Measurements from ENCODE around the gene ANGPTL2.

ANGPTL2 gene

DNA sequence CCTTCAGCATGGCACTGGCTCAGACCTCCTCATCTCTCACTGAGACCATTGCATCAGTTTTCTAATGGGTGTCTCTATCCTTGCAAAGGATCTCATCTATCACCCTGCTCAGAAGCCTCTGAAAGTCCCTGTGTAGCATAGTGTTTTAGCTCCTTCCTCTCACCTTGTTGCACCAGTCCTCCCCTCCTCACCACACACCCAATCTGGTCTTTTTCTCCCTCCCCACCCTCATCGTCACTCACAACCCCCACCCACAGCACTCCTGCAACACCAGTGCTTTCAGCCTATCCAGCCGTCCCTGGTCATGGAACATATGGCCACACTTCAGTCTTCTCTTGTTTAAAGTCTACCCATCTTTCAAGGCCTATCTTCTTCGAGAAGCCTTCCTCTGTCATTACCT is 74.5 kb downstream of the ANGPTL2 start:
- TF ChIP-seq, protein P1, sequence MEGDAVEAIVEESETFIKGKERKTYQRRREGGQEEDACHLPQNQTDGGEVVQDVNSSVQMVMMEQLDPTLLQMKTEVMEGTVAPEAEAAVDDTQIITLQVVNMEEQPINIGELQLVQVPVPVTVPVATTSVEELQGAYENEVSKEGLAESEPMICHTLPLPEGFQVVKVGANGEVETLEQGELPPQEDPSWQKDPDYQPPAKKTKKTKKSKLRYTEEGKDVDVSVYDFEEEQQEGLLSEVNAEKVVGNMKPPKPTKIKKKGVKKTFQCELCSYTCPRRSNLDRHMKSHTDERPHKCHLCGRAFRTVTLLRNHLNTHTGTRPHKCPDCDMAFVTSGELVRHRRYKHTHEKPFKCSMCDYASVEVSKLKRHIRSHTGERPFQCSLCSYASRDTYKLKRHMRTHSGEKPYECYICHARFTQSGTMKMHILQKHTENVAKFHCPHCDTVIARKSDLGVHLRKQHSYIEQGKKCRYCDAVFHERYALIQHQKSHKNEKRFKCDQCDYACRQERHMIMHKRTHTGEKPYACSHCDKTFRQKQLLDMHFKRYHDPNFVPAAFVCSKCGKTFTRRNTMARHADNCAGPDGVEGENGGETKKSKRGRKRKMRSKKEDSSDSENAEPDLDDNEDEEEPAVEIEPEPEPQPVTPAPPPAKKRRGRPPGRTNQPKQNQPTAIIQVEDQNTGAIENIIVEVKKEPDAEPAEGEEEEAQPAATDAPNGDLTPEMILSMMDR (IDR thresholded peaks at IDR 0.05; ENCODE audit: low read depth, low read length), result no peak
- no peak for DNase-seq (ENCODE audit: low read depth in 2 of 2)
- no peak overlapping the region for H3K4me3 ChIP-seq (replicated peaks in 1 of 2; ENCODE audit: low read depth in 2 of 2, low read length in 2 of 2)

DNA sequence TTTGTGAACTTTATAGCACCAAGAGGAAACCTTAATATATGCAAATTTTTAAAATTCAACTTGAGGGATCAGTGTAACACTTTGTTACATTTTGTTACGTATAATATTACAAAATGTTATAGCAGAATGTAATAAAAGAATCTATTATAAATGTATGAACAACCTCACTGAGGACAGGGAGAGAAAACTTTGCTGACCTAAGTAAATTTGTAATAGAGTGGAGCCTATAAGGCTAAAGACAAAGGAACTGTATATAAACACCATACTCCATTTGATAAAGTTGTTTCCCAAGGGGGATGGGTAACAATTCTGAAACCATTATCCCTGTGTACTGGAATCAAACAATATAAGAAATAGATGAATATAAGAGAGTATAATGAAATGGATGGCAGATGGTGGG is 77.3 kb downstream of the ANGPTL2 start:
- H3K4me3 ChIP-seq (replicated peaks in 1 of 2; ENCODE audit: low read depth in 2 of 2, low read length in 2 of 2), result no peak overlapping the region
- DNase-seq (ENCODE audit: low read depth in 2 of 2), result no peak
- TF ChIP-seq, protein P1 (IDR thresholded peaks at IDR 0.05; ENCODE audit: low read depth, low read length), result no peak

DNA sequence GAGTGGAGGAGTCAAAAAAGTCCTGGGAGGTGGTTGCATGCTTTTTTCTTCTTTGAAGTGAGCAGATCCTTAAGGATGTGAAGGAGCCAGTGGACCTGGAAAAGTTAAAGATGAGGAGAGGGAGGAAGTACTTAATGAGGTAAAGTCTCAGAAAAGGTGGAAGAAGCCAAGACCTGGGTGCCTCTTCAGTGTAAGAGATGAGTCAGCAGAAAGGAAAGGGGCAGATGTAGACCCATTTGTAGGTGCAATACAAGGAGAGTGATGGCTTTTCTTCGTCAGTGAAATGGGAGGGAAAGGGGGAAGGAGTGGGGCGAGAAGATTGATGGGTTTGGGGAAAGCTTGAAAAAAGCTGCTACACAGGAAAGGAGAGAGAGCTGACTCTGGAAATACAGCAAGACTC is 82.9 kb downstream of the ANGPTL2 start:
- DNase-seq (ENCODE audit: low read depth in 2 of 2), result no peak
- no peak overlapping the region for H3K4me3 ChIP-seq (replicated peaks in 1 of 2; ENCODE audit: low read depth in 2 of 2, low read length in 2 of 2)
- TF ChIP-seq, protein P1 (IDR thresholded peaks at IDR 0.05; ENCODE audit: low read depth, low read length), result no peak

DNA sequence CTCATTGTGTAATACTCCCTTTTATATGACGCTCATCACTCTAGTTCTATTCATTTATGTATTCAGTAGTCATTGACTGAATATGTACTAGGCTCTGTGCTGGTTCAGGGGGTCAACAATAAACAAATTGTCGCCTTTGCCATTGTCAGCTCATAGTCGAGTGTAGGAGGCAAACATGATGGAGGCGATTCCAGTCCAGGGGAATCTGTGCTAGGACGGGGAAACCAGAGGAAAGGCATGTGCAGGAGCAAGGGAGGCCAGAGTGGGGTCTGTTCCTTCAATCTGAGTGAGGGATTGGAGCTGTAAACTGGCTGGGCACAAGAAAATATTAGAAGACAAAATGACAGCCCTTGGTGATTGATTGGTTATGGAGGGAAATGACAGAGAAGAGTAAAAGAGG is 83.9 kb downstream of the ANGPTL2 start:
- TF ChIP-seq, protein P1 (IDR thresholded peaks at IDR 0.05; ENCODE audit: low read depth, low read length), result no peak
- H3K4me3 ChIP-seq (replicated peaks in 1 of 2; ENCODE audit: low read depth in 2 of 2, low read length in 2 of 2), result no peak overlapping the region
- no peak for DNase-seq (ENCODE audit: low read depth in 2 of 2)

Measured in cardiac fibroblast (primary cell).